HL-60 (cell line): ENCODE data around the gene HES4.

Experiments used
- DNase-seq, 2 experiments: peaks; one replicate each; pipeline ENCODE4 v3.0.0-alpha.2; 2010 to 2020; ENCODE audit warnings: low read depth in 1 of 2, low spot score in 1 of 2
- H3K27ac ChIP-seq: fragments of 250-450 bp; sonication (Bioruptor Pico); replicated peaks from 2 replicates; pipeline ENCODE4 v1.5.1; 2020; ENCODE audit warnings: mild to moderate bottlenecking, moderate library complexity
- H3K27me3 ChIP-seq: fragments of 250-450 bp; sonication (Bioruptor Pico); 2 replicates; pipeline ENCODE4 v1.5.1; 2021; ENCODE audit warnings: mild to moderate bottlenecking, moderate library complexity; ENCODE audit not compliant: insufficient read depth, poor library complexity, severe bottlenecking
- H3K4me3 ChIP-seq: replicated peaks from 2 replicates; pipeline ENCODE4 v1.5.1; 2011; ENCODE audit warnings: mild to moderate bottlenecking, control low read depth, low read length; ENCODE audit not compliant: insufficient read depth
- GABPA ChIP-seq: IDR thresholded peaks from 2 replicates; pipeline ENCODE4 v1.6.1; 2012; ENCODE audit warnings: low read depth
- POLR2AphosphoS5 ChIP-seq: IDR thresholded peaks from 2 replicates; pipeline ENCODE4 v1.6.1; 2012; ENCODE audit warnings: low read depth
- SPI1 ChIP-seq: IDR thresholded peaks from 2 replicates; pipeline ENCODE4 v1.6.1; 2012; ENCODE audit warnings: low read depth, mild to moderate bottlenecking, borderline replicate concordance
- TF ChIP-seq, protein P1 (sequence below): IDR thresholded peaks from one replicate; pipeline ENCODE4 v1.5.1; 2011; ENCODE audit warnings: low read length, control low read depth, inconsistent platforms; ENCODE audit not compliant: insufficient read depth
- TF ChIP-seq, protein P2 (sequence below): IDR thresholded peaks from 2 replicates; pipeline ENCODE4 v1.6.1; 2012; ENCODE audit warnings: low read depth; ENCODE audit not compliant: insufficient replicate concordance

HES4 gene

DNA sequence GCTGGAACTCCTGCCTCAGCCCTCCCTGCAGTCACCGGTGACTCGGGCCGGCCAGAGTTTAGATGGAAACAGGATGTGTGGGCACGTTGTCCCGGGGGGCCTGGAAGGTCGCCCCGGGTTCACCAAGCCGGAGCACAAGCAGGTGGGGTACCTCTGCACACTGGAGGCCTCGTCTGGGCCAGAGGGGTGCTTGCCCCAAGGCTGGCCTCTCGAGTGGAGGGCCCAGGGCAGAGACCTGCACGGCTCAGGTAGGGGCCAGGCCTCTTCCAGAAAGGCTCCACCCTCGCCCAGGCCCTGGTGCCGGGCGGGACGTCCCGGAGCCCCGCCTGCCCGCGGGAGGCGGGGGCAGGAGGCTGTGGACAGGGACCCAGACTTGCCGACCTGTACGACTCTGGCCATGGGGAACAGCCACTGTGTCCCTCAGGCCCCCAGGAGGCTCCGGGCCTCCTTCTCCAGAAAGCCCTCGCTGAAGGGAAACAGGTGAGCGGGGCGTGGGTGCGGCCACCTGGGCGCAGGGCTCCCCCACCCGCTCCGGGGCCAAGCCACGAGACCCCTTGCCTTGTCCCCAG, 33.7 kb downstream of the HES4 start, which contains the start of gene PLEKHN1:
Gene PLEKHN1, plus strand, starts transcription at position 348 of the 569 bp plus-strand sequence. Its CDS starts 50 bp downstream, at position 398.
- Histone ChIP-seq H3K4me3 (peak within 1 kb of the TSS; percentile 46), H3K27me3 (peaks cover 6% of the 10 kb centered on the region), H3K27ac (no peak within 1 kb of the TSS)
- no peak for DNase-seq
- TF ChIP-seq, protein P1, sequence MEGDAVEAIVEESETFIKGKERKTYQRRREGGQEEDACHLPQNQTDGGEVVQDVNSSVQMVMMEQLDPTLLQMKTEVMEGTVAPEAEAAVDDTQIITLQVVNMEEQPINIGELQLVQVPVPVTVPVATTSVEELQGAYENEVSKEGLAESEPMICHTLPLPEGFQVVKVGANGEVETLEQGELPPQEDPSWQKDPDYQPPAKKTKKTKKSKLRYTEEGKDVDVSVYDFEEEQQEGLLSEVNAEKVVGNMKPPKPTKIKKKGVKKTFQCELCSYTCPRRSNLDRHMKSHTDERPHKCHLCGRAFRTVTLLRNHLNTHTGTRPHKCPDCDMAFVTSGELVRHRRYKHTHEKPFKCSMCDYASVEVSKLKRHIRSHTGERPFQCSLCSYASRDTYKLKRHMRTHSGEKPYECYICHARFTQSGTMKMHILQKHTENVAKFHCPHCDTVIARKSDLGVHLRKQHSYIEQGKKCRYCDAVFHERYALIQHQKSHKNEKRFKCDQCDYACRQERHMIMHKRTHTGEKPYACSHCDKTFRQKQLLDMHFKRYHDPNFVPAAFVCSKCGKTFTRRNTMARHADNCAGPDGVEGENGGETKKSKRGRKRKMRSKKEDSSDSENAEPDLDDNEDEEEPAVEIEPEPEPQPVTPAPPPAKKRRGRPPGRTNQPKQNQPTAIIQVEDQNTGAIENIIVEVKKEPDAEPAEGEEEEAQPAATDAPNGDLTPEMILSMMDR, result no peak
- TF ChIP-seq POLR2AphosphoS5 (no peak), GABPA (no peak), SPI1 (no peak)
- TF ChIP-seq, protein P2, sequence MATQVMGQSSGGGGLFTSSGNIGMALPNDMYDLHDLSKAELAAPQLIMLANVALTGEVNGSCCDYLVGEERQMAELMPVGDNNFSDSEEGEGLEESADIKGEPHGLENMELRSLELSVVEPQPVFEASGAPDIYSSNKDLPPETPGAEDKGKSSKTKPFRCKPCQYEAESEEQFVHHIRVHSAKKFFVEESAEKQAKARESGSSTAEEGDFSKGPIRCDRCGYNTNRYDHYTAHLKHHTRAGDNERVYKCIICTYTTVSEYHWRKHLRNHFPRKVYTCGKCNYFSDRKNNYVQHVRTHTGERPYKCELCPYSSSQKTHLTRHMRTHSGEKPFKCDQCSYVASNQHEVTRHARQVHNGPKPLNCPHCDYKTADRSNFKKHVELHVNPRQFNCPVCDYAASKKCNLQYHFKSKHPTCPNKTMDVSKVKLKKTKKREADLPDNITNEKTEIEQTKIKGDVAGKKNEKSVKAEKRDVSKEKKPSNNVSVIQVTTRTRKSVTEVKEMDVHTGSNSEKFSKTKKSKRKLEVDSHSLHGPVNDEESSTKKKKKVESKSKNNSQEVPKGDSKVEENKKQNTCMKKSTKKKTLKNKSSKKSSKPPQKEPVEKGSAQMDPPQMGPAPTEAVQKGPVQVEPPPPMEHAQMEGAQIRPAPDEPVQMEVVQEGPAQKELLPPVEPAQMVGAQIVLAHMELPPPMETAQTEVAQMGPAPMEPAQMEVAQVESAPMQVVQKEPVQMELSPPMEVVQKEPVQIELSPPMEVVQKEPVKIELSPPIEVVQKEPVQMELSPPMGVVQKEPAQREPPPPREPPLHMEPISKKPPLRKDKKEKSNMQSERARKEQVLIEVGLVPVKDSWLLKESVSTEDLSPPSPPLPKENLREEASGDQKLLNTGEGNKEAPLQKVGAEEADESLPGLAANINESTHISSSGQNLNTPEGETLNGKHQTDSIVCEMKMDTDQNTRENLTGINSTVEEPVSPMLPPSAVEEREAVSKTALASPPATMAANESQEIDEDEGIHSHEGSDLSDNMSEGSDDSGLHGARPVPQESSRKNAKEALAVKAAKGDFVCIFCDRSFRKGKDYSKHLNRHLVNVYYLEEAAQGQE, result no peak

DNA sequence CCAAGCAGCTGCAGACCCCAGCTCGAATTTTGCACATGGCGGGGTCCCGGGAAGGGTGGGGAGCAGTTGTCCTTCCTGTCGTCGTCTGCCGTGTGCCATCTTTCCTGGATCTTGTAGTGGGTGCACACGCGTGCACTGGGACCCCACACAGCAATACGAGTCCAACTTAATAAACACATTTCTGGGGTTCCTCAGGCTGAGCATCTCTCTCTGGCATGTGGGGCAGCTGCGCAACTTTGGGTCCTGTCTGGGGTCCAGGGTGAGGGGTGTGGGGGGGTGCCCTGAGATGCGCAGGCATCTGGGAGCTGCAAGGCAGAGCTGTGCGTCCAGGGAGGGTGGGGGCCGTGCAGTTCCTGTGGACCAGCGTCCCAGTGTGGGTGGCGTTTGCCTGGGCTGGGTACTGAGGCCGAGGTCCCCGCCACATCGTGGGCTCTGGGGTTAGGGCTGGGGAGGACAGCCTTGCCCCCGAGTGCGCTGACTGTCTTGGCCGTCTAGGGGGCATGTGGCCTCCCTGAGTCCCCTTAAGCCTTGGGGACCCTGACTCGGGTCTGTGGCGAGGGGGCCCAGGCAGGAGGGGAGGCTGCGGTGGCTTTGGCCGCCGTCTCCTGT, 34.3 kb downstream of the HES4 start:
- no peak overlapping the region for H3K27ac ChIP-seq
- H3K4me3 ChIP-seq, result no peak overlapping the region
- H3K27me3 ChIP-seq, result peaks cover 3% of the 10 kb centered on the region
- TF ChIP-seq, protein P1, result no peak
- no peak for DNase-seq

DNA sequence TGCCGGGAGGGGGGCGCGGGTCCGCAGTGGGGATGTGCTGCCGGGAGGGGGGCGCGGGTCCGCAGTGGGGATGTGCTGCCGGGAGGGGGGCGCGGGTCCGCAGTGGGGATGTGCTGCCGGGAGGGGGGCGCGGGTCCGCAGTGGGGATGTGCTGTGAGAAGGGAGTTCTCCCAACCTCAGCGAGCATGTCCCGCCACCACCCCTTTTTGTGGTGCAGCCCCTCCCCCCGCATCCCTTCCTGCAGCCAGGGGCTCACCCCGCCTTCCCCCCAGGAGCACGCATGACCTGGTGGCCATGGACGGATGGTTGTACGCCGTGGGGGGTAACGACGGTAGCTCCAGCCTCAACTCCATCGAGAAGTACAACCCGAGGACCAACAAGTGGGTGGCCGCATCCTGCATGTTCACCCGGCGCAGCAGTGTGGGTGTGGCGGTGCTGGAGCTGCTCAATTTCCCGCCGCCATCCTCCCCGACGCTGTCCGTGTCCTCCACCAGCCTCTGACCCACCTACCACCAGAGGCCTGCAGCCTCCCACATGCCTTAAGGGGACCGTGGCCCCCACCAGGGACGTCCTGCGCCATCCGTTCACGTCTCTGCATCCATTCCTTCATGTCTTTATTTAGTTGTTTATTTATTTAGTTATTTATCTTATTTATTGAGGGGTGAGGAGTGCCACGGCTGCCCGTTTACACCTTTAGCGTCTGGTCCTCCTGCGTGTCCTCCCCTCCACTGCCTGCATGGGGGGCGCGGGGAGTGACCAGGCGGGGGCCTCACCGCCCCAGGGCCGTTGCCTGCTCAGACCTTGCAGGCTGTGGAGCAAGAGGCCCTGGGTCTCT, 35.0 kb downstream of the HES4 start:
- no peaks in the 10 kb centered on the region for H3K27me3 ChIP-seq
- DNase-seq, result no peak

More for the DNA sequence above, 35.0 kb downstream of the HES4 start:
- H3K27ac ChIP-seq, result no peak overlapping the region
- H3K4me3 ChIP-seq, result no peak overlapping the region
- TF ChIP-seq, protein P2, result no peak
- TF ChIP-seq, protein P1, result no peak
- no peak for TF ChIP-seq SPI1
- TF ChIP-seq GABPA, result no peak
- TF ChIP-seq POLR2AphosphoS5, result no peak
